ENCODE data around the gene GNB1L.
A peak's percentile ranks its signal among the peaks of the same experiment; 100 is the strongest.

GNB1L gene

GRCh38 chr22:19747551-19747950 lies 107.1 kb downstream of the GNB1L start:
- H3K36me3 ChIP-seq (replicated peaks in 1 of 2; ENCODE audit: control insufficient read depth in 2 of 2, insufficient read depth in 2 of 2, low read length in 2 of 2), result no peaks in the 10 kb centered on the region
- peak overlapping the region; percentile 91 for H3K23ac ChIP-seq (ENCODE audit: low read depth, low read length, poor library complexity)
- no peak overlapping the region for H2BK12ac ChIP-seq (ENCODE audit: low read length)
- H3K14ac ChIP-seq (ENCODE audit: low read length), result no peak overlapping the region
- H2BK120ac ChIP-seq (ENCODE audit: low read depth, low read length), result no peak overlapping the region
- no peak overlapping the region for H3K4me3 ChIP-seq (ENCODE audit: low read length in 2 of 2)
- no peak overlapping the region for H4K8ac ChIP-seq (ENCODE audit: low read depth, low read length)
- H3K4me1 ChIP-seq (ENCODE audit: control insufficient read depth in 2 of 2, insufficient read depth in 1 of 2, low read depth in 1 of 2, low read length in 2 of 2), result peaks cover 17 to 23% of the 10 kb centered on the region in 2 donors
- H2AFZ ChIP-seq (ENCODE audit: low read length), result no peak overlapping the region
- H3K27me3 ChIP-seq (ENCODE audit: control insufficient read depth in 3 of 3, insufficient read depth in 3 of 3, low read depth in 1 of 3, low read length in 3 of 3), result peaks cover 0 to 67% (median 0%) of the 10 kb centered on the region in 3 experiments
- no peak overlapping the region for H3K4me2 ChIP-seq (ENCODE audit: insufficient read depth, low read length, poor library complexity, severe bottlenecking)
- no peak overlapping the region for H4K91ac ChIP-seq (ENCODE audit: low read depth, low read length, poor library complexity)
- peak overlapping the region; percentile 35 for H2BK5ac ChIP-seq (ENCODE audit: low read length)
- no peak overlapping the region for H3K9ac ChIP-seq (ENCODE audit: low read depth, low read length, poor library complexity)
- no peak for DNase-seq (ENCODE audit: low spot score)
- peak overlapping the region; percentile 45 for H2BK15ac ChIP-seq (ENCODE audit: low read length)
- no peak overlapping the region for H3K27ac ChIP-seq (replicated peaks; ENCODE audit: low read length)
- peak overlapping the region; percentile 63 for H2AK5ac ChIP-seq (ENCODE audit: low read depth, low read length)
- no peak overlapping the region for H3K4ac ChIP-seq (ENCODE audit: low read length)
- H3K18ac ChIP-seq (ENCODE audit: low read length), result no peak overlapping the region
- H3K79me1 ChIP-seq (ENCODE audit: low read depth, low read length), result peaks cover 11% of the 10 kb centered on the region
- no CpG with 5 or more reads among the region's 12 CpGs for WGBS, 2 donors (ENCODE audit: extremely low coverage in 2 of 2, insufficient read length in 2 of 2, insufficient replicate concordance in 1 of 2)
- H3K9me3 ChIP-seq (replicated peaks in 1 of 2; ENCODE audit: control insufficient read depth in 2 of 2, insufficient read depth in 1 of 2, low read depth in 1 of 2, low read length in 2 of 2), result no peaks in the 10 kb centered on the region

- no peak overlapping the region for H4K91ac ChIP-seq (ENCODE audit: low read depth, low read length, poor library complexity)
- no peaks in the 10 kb centered on the region for H3K36me3 ChIP-seq (replicated peaks in 1 of 2; ENCODE audit: control insufficient read depth in 2 of 2, insufficient read depth in 2 of 2, low read length in 2 of 2)
- DNase-seq (ENCODE audit: low spot score), result no peak
- WGBS, 2 donors (ENCODE audit: extremely low coverage in 2 of 2, insufficient read length in 2 of 2, insufficient replicate concordance in 1 of 2), result no CpG with 5 or more reads among the region's 13 CpGs
- H2BK120ac ChIP-seq (ENCODE audit: low read depth, low read length), result peak overlapping the region; percentile 72
- no peak overlapping the region for H3K4me3 ChIP-seq (ENCODE audit: low read length in 2 of 2)
- no peak overlapping the region for H3K27ac ChIP-seq (replicated peaks; ENCODE audit: low read length)
- H3K4ac ChIP-seq (ENCODE audit: low read length), result no peak overlapping the region
- peaks cover 11% of the 10 kb centered on the region for H3K79me1 ChIP-seq (ENCODE audit: low read depth, low read length)
- no peak overlapping the region for H3K9ac ChIP-seq (ENCODE audit: low read depth, low read length, poor library complexity)
- H2AFZ ChIP-seq (ENCODE audit: low read length), result peak overlapping the region; percentile 4
- H3K27me3 ChIP-seq (ENCODE audit: control insufficient read depth in 3 of 3, insufficient read depth in 3 of 3, low read depth in 1 of 3, low read length in 3 of 3), result peaks cover 0 to 62% (median 1%) of the 10 kb centered on the region in 3 experiments
- no peak overlapping the region for H3K4me2 ChIP-seq (ENCODE audit: insufficient read depth, low read length, poor library complexity, severe bottlenecking)
- peak overlapping the region; percentile 90 for H3K18ac ChIP-seq (ENCODE audit: low read length)
- H3K14ac ChIP-seq (ENCODE audit: low read length), result peak overlapping the region; percentile 47
- no peak overlapping the region for H2BK12ac ChIP-seq (ENCODE audit: low read length)
- H4K8ac ChIP-seq (ENCODE audit: low read depth, low read length), result no peak overlapping the region
- H2BK15ac ChIP-seq (ENCODE audit: low read length), result peak overlapping the region; percentile 45
- H2BK5ac ChIP-seq (ENCODE audit: low read length), result peak overlapping the region; percentile 39
- H3K23ac ChIP-seq (ENCODE audit: low read depth, low read length, poor library complexity), result peak overlapping the region; percentile 97
- H3K4me1 ChIP-seq (ENCODE audit: control insufficient read depth in 2 of 2, insufficient read depth in 1 of 2, low read depth in 1 of 2, low read length in 2 of 2), result peaks cover 17 to 23% of the 10 kb centered on the region in 2 donors
- no peaks in the 10 kb centered on the region for H3K9me3 ChIP-seq (replicated peaks in 1 of 2; ENCODE audit: control insufficient read depth in 2 of 2, insufficient read depth in 1 of 2, low read depth in 1 of 2, low read length in 2 of 2)
- H2AK5ac ChIP-seq (ENCODE audit: low read depth, low read length), result peak overlapping the region; percentile 92
These were observed 107.9 kb downstream of the GNB1L start for GRCh38 chr22:19746726-19747125.

- Histone ChIP-seq H3K36me3 (replicated peaks in 1 of 2; ENCODE audit: control insufficient read depth in 2 of 2, insufficient read depth in 2 of 2, low read length in 2 of 2) (no peaks in the 10 kb centered on the region), H2BK120ac (ENCODE audit: low read depth, low read length) (no peak overlapping the region), H4K91ac (ENCODE audit: low read depth, low read length, poor library complexity) (no peak overlapping the region), H3K4me3 (ENCODE audit: low read length in 2 of 2) (no peak overlapping the region), H3K4me2 (ENCODE audit: insufficient read depth, low read length, poor library complexity, severe bottlenecking) (no peak overlapping the region), H3K4me1 (ENCODE audit: control insufficient read depth in 2 of 2, insufficient read depth in 1 of 2, low read depth in 1 of 2, low read length in 2 of 2) (peaks cover 15 to 17% of the 10 kb centered on the region in 2 donors), H2AFZ (ENCODE audit: low read length) (peak overlapping the region; percentile 61), H3K9me3 (replicated peaks in 1 of 2; ENCODE audit: control insufficient read depth in 2 of 2, insufficient read depth in 1 of 2, low read depth in 1 of 2, low read length in 2 of 2) (no peaks in the 10 kb centered on the region), H3K79me1 (ENCODE audit: low read depth, low read length) (peaks cover 12% of the 10 kb centered on the region), H2BK12ac (ENCODE audit: low read length) (peak overlapping the region; percentile 41), H2AK5ac (ENCODE audit: low read depth, low read length) (peak overlapping the region; percentile 30), H3K4ac (ENCODE audit: low read length) (no peak overlapping the region), H3K23ac (ENCODE audit: low read depth, low read length, poor library complexity) (peak overlapping the region; percentile 97), H3K14ac (ENCODE audit: low read length) (peak overlapping the region; percentile 89), H2BK5ac (ENCODE audit: low read length) (peak overlapping the region; percentile 75), H3K9ac (ENCODE audit: low read depth, low read length, poor library complexity) (peak overlapping the region; percentile 44), H4K8ac (ENCODE audit: low read depth, low read length) (peak overlapping the region; percentile 82), H3K27me3 (ENCODE audit: control insufficient read depth in 3 of 3, insufficient read depth in 3 of 3, low read depth in 1 of 3, low read length in 3 of 3) (peaks cover 0 to 60% (median 1%) of the 10 kb centered on the region in 3 experiments), H2BK15ac (ENCODE audit: low read length) (peak overlapping the region; percentile 85), H3K27ac (replicated peaks; ENCODE audit: low read length) (no peak overlapping the region), H3K18ac (ENCODE audit: low read length) (peak overlapping the region; percentile 90)
- no peak for DNase-seq (ENCODE audit: low spot score)
- WGBS, 2 donors (ENCODE audit: extremely low coverage in 2 of 2, insufficient read length in 2 of 2, insufficient replicate concordance in 1 of 2), result no CpG with 5 or more reads among the region's 24 CpGs
These were observed 109.2 kb downstream of the GNB1L start for GRCh38 chr22:19745155-19746101.

- Histone ChIP-seq H3K23ac (ENCODE audit: low read depth, low read length, poor library complexity) (peak overlapping the region; percentile 43), H3K18ac (ENCODE audit: low read length) (no peak overlapping the region), H3K9me3 (replicated peaks in 1 of 2; ENCODE audit: control insufficient read depth in 2 of 2, insufficient read depth in 1 of 2, low read depth in 1 of 2, low read length in 2 of 2) (no peaks in the 10 kb centered on the region), H2BK12ac (ENCODE audit: low read length) (no peak overlapping the region), H3K27me3 (ENCODE audit: control insufficient read depth in 3 of 3, insufficient read depth in 3 of 3, low read depth in 1 of 3, low read length in 3 of 3) (peaks cover 0 to 51% (median 1%) of the 10 kb centered on the region in 3 experiments), H3K4me2 (ENCODE audit: insufficient read depth, low read length, poor library complexity, severe bottlenecking) (no peak overlapping the region), H3K9ac (ENCODE audit: low read depth, low read length, poor library complexity) (no peak overlapping the region), H3K14ac (ENCODE audit: low read length) (peak overlapping the region; percentile 21), H2AFZ (ENCODE audit: low read length) (no peak overlapping the region), H3K27ac (replicated peaks; ENCODE audit: low read length) (no peak overlapping the region), H3K36me3 (replicated peaks in 1 of 2; ENCODE audit: control insufficient read depth in 2 of 2, insufficient read depth in 2 of 2, low read length in 2 of 2) (no peaks in the 10 kb centered on the region), H3K79me1 (ENCODE audit: low read depth, low read length) (peaks cover 12% of the 10 kb centered on the region), H2BK15ac (ENCODE audit: low read length) (peak overlapping the region; percentile 37), H2BK120ac (ENCODE audit: low read depth, low read length) (peak overlapping the region; percentile 81), H3K4me3 (ENCODE audit: low read length in 2 of 2) (no peak overlapping the region), H4K8ac (ENCODE audit: low read depth, low read length) (no peak overlapping the region), H2AK5ac (ENCODE audit: low read depth, low read length) (peak overlapping the region; percentile 30), H3K4ac (ENCODE audit: low read length) (no peak overlapping the region), H2BK5ac (ENCODE audit: low read length) (peak overlapping the region; percentile 75), H3K4me1 (ENCODE audit: control insufficient read depth in 2 of 2, insufficient read depth in 1 of 2, low read depth in 1 of 2, low read length in 2 of 2) (peaks cover 9 to 17% of the 10 kb centered on the region in 2 donors), H4K91ac (ENCODE audit: low read depth, low read length, poor library complexity) (no peak overlapping the region)
- DNase-seq (ENCODE audit: low spot score), result no peak
- no CpG with 5 or more reads among the region's 13 CpGs for WGBS, 2 donors (ENCODE audit: extremely low coverage in 2 of 2, insufficient read length in 2 of 2, insufficient replicate concordance in 1 of 2)
These were observed 110.2 kb downstream of the GNB1L start for GRCh38 chr22:19744350-19745006.
